IPS DF 19.7 (cell line): ENCODE data around the gene ZNF469.
"Not testable (repeated sequence)": the region's sequence is repeated elsewhere in the genome, so short reads cannot be mapped to it uniquely, and the experiment has no call there.

Experiments
- DNase-seq: peaks from one replicate; pipeline ENCODE4 v3.0.0-alpha.2; 2013; ENCODE audit warnings: low read depth, low spot score

Gene ZNF469

DNA sequence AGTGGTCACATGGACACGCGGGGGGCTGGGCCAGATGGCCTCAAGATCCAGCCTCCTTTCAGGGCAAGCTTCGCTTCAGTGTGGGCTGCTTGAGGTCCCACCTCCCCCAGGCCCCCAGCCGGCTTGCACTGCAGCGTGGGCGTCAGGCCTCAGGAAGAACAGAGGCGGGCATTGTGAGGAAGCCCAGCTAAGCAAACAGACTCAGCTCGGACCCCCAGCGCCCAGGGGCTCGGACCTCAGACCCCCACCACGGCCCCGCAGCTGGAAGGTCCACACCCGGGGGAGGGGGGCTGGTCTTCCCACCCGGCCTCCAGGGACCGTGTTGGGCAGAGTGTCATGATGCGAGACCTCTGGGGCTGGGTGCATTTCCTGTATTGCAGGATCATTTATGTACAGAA, 24.7 kb upstream of the ZNF469 start:
- no peak for DNase-seq

DNA sequence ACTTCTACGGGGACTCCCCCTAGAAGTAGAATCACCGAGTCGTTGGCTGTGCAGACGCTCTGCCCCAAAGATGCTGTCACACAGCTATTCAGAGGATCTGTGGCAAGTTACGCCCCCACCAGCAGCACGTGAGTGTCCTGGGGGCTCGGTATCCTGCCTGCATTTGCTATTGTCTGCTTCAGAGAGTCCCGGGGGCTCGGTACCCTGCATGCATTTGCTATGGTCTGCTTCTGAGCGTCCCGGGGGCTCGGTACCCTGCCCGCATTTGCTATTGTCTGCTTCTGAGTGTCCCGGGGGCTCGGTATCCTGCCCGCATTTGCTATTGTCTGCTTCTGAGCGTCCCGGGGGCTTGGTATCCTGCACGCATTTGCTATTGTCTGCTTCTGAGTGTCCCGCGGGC, 23.8 kb upstream of the ZNF469 start:
- DNase-seq, result no peak

DNA sequence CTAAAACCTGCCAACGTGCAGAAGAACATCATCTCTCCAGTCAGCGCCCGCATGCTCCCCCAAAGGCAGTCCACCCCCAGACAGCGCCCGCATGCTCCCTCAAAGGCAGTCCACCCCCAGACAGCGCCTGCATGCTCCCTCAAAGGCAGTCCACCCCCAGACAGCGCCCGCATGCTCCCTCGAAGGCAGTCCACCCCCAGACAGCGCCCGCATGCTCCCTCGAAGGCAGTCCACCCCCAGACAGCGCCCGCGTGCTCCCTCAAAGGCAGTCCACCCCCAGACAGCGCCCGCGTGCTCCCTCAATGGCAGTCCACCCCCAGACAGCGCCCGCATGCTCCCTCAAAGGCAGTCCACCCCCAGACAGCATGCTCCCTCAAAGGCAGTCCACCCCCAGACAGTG, 22.4 kb upstream of the ZNF469 start:
- not testable (repeated sequence) for DNase-seq

DNA sequence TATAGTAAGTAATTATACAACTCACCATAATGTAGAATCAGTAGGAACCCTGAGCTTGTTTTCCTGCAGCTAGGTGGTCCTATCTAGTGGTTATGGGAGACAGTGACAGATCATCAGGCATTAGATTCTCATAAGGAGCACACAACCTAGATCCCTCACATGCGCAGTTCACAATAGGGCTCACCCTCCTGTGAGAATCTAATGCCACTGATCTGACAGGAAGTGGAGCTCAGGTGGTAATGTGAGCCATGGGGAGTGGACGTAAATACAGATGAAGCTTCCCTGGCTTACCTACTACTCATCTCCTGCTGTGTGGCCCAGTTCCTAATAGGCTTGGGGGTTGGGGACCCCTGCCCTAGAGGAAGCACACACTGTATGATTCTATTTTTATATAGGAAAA, 21.8 kb upstream of the ZNF469 start:
- no peak for DNase-seq

DNA sequence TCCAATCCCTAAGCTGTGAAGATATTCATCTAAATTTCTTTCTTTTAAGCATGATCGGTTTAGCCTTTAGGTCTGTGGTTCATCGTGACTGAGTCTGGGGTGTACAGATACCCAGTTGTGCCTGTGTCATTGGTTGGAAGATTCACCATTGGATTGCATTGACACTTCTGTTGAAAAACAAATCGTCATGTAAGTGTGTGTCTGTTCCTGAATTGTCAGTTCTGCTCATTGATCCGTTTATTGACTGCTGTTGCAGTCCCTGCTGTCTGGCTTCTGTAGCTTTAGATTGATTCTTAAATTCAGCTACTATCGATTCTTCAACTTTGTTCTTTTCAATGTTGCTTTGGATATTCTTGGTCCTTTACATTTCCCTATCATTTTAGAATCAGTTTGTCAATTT, 21.0 kb upstream of the ZNF469 start:
- no peak for DNase-seq

DNA sequence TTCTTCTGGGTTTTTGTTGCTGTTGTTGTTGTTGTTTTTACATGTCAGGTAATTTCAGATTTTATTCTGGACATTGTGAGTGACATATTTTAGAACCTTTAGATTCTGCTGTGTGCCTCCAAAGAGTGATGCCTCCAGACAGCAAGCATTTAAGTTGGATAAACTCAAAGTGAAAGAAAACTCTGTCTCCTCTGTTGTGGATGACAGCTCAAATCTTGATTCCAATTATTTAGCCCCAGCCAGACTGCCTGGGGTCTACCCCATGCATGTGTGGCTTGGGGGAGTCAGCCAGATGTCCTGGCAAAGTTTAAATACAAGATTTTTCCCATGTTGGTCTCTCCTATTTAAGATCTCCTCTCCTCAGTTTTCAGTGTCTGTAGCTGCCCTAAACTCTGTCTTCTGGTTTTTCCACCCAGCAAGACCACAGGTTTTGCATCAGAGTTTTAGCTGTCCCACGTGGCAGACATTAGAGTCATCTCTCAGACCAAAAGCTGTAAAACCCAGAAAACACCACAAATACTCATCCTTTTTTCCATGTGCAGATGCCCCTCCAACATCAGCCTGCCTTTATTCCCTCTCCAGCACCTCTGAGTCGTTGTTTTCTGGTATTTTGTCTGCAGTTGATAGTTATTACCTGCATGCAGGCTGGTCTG, 19.4 kb upstream of the ZNF469 start:
- DNase-seq, result no peak

DNA sequence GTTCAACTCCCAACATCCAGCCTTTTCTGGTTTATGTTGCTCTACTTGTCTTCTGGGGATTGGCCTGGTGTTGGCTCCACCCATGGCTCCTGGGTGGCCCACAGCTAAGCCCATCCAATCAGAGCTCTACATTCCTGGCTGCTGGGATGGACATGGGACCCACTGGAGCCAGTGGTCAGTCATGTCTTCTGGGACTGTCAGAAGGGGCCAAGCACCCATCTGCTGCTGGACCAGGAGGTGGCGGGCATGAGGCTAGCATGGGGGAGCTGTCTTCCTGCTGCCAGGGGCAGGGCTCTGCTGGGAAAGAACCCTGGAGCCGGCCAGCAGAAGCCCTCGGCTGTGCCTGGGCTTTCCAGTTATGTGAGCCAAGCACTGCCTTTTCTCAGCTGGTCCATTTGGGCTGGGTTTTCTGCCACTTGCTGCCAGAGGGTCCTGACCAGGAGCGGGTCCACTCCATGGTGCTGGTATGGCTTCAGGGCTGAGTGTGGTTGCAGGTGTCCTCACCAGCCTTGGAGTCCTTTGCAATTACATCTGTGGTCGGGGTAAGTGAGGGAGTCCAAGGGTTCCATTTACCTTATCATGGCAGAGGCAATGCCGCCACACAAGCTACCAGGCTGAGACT, 17.4 kb upstream of the ZNF469 start:
- DNase-seq, result no peak

DNA sequence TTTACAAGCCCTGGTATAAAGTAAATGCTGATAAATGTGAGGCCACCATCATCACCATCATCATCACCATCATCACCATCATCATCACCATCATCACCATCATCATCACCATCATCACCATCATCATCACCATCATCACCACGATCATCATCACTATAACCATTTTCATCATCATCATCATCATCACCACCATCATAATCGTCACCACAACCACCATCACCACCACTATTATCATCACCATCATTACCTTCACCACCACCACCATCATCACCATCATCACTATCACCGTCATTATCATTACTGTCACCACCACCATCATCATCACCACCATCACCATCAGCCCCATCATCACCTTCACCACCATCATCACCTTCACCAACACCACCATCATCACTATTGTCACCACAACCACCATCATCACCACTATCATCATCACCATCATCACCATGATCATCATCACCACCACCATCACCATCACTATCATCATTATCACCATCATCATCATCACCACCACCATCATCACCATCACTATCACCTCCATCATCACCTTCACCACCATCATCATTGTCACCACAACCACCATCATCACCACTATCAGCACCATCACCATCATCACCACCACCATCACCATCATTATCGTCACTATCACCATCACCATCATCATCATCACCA, 16.6 kb upstream of the ZNF469 start:
- DNase-seq, result no peak

DNA sequence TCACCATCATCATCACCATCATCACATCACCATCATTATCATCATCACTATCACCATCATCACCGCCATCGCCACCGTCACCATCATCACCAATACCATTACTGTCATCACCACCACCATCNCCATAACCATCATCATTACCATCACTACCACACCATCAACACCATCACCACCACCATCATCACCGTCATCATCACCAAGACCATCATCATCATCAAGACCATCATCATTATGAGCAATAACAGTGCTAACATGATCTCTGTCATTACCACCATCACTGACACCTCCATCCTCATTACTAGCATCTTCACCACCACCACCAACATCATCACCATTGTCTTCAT, 16.1 kb upstream of the ZNF469 start:
- DNase-seq, result no peak

DNA sequence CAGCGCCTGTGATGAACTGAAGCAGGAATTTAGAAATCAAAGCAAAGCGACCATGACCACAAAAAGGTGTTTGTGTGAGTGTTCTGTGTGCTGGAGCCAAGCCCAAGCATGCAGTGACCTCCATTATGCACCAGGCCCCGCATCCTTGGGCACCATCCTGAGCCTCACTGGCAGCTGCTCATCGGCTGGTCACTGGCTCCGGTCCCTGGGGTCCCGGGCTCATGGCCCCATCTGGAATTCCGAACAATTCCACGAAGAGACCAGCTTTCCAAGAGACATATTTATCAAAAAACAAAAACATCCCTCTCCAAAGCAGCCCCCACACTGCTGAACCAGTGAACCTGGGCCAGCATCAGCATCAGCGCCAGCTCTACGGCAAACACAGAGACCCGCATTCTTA, 15.2 kb upstream of the ZNF469 start:
- DNase-seq, result no peak

DNA sequence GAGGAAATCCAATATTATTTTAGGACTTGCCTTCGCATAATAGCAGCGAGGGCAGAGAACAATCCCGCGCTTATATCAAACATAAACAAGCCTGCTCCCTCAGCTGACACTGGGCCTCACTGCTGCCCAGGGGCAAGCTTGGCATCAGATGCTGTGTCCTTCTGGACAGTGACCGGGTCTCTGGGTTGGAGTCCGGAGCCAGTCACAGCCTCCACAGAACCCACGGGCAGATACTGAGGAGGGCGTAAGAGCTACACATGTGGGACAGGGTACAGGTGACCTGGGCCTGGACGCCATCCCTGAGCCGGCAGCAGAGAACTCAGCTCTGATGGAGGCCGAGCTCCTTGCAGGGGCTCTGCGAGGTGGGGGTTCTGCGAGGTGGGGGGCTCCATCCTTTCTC, 14.7 kb upstream of the ZNF469 start:
- no peak for DNase-seq

DNA sequence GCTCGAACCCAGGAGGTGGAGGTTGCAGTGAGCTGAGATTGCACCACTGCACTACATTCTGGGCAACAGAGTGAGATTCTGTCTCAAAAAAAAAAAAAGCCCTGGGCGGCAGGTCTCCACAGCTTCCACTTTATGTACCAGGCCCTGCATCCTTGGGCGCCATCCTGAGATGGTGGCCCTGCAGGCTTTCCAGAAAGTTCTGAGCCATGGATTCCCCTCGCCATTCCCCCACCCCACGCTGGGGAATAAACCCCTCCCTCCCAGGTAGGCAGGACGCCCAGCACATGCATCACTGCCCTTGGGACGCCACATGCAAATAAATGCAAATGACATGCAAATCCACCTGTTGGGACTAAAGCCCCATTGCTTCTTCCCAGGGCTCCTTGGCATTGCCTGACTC, 13.8 kb upstream of the ZNF469 start:
- DNase-seq, result no peak

DNA sequence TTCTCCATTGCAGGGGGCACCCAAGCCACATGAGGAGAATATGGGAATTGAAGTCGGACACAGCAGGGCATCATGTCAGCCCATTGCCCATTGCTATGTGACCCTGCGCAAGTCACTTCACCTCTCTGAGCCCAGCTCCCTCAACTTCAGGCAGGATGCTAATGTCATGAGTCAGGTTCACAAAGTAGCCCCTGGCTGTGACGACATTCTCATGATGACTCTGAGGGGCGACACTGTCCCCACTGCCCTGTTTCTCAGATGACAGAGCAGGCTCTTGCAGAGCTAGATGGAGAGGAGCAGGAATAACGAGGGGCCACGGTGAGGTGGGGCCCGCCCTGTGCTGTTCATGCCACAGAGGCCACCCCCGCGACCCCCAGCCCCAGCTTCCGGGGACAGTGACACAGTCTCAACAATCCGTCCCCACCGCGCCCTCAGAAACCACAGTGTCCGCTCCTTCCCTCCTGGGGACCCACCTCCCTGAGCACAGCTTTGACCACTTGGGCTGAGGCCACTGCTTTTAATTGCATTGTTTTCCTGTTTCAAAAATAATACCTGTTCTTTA, 13.2 kb upstream of the ZNF469 start:
- DNase-seq, result no peak

DNA sequence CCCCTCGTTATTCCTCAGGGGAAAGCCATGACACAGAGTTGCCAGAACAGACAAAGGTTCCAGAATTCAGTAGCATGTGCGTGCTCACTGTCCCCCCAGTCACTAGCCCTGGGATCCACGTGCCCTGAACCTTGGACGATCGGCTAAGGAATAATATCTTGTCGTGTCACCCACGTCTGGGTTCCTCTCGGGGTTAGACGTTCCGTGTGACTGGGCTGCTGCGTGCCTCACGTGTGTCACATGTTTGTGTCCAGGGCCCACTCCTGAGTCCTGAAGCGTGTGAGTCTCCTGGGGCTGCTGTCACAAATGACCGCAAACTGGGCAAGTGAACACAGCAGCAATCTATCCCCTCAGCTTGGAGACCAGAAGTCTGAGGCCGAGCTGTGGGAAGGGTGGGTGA, 12.4 kb upstream of the ZNF469 start:
- DNase-seq, result no peak

DNA sequence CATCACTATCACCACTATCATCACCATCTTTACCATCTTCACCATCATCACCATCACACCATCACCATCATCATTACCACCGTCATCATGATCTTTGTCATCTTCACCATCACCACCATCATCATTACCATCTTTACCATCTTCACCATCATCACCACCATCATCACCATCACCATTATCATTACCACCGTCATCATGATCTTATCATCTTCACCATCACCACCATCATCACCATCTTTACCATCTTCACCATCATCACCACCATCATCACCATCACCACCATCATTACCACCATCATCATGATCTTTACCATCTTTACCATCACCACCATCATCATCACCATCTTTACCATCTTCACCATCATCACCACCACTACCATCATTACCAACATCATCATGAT, 10.2 kb upstream of the ZNF469 start:
- DNase-seq, result no peak

DNA sequence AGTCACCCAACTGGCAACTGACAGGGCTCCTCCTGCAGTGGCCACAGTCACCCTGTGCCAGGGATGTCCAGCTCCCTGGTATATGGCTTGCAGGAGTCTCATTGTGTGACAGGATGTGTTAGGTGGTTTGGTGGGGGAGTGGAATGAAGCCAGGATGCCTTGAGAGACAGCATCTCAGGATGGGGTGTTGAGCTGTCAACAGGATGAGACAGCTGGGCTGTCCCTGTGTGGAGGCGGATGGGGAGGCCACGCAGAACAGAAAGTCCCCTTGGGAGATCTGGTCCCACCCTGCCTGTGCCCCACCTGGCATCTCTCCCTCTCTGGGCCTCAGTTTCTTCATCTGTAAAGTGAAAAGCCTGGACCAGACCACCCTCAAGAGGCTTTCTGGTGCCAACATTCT, 9.5 kb upstream of the ZNF469 start:
- DNase-seq, result no peak

DNA sequence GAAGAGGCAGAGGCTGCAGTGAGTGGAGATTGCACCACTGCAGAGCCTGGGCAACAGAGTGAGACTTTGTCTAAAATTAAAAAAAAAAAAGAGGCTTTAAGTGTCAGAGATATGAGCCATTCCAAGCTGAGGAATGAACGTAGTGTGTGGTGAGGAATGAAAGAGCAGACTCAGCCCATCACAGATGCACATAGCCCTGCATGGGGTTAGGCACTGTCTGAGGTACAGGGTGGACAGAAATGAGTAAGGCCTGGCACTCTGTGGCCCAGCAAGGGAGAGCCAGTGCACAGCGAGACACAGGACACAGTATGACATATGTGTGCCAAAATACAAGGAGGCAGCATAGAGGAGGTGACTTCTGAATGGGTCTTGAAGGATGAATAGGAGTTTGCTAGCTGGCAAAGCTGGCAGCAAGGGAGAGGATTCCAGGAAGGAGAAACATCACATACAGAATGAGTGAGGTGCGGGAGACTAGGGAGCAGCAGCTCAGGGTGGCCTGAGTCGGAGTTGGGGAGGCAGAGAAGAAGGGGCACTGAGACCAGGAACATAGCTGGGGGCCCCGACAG, 8.7 kb upstream of the ZNF469 start:
- DNase-seq, result no peak

DNA sequence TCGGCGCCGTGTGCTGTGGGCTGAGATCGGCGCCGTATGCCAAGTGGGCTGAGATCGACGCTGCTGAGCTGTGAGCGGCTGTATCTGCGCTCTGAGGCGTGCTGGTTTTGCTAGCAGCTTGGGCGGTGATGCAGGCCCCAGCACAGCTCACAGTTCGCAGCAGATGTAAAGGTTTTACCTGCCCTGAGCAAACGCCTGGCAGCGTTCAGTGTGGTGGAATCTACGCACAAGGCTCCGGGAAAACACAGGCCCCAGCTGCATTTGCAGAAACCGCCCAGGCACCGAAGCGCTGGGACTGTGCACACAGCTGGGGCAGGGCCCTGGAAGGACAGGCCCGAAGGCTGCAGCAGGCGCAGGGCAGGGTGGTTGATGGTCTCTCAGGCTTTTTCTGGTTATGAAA, 8.0 kb upstream of the ZNF469 start:
- no peak for DNase-seq

DNA sequence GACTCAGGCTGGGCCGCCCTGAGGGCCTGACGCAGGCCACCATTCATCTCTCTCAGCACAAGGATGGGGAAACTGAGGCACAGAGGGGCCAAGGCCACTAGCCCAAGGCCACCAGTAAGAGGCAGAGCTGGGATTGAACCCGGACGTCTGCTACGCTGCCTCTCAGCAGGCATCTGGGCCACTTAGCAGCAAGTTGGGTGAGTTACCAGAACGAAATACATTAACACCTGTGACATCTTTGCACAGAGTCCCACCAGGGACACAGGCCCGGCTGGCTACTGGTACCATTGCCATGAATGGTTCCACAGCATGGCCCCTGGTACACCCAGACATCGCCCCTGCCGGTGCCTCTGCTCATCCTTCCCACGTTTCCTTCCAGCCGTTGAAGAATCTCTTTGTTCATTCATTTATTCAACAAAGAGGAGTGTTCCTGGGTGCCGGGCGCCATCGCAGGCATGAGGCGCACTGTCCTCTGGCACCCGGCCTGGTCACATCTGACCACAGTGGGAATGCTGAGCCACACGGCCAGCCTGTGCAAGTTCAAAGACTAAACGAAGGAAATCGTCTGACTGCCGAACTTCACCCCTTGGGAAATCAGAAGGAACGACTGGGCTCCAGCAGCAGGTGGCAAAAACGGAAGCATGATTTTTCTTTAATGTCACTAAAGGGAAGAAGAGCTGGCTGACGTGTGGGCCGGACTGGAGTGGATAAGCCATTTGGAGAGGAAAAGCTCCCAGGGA, 7.4 kb upstream of the ZNF469 start:
- no peak for DNase-seq

DNA sequence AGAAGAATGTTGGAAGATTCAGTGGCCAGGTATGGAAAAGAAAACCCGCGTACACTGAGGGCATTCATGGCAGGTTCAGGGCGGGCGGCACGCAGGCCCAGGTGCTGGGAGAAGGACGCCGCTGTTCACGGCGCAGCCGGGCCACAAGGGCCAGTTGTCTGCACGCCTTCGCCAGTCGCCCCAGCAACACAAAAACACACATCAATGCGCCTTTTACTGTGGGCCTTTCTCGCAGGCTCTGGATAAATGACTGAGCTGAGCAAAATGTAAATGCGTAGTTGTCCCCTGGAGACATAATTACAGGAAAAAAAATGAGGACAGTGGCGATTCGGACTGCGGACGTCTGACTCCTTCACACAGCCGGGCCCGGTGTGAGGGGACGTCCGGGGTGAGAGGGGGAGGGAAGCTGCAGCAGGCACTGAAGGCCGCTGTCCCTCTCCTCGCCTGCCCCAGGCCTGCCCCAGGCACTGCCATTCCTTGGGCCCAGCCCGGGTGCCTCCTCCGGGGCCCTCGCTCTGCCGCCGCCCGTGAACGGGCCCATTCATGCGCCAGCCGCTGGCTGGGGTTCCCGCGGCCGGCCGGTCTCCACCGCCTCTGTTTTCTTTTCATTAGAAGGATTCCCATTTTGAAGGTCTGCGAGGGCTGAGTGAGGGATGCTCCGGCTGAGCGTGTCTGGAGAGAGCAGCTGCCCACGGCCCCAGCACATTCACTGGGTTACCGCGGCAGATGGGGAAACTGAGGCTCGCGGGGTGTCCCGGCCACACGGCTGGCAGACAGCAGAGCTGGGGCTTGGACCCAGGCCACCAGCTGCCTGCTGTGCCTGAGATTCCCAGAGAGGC, 6.5 kb upstream of the ZNF469 start:
- DNase-seq, result no peak
